Loucy (cell line): Measurements from ENCODE around the gene FXYD7.

Experiments
- EZH2phosphoT487 ChIP-seq: fragments of 200-600 bp; IDR thresholded peaks from 2 replicates; pipeline ENCODE4 v1.6.1; 2018; ENCODE audit warnings: antibody characterized with exemption, mild to moderate bottlenecking, moderate library complexity, borderline replicate concordance
- TF ChIP-seq, protein P1 (sequence below): fragments of 200-600 bp; sonication (generic); conservative IDR thresholded peaks from 2 replicates; pipeline ENCODE4 v1.5.1; 2014; ENCODE audit warnings: mild to moderate bottlenecking, antibody characterized with exemption, low read length

DNA sequence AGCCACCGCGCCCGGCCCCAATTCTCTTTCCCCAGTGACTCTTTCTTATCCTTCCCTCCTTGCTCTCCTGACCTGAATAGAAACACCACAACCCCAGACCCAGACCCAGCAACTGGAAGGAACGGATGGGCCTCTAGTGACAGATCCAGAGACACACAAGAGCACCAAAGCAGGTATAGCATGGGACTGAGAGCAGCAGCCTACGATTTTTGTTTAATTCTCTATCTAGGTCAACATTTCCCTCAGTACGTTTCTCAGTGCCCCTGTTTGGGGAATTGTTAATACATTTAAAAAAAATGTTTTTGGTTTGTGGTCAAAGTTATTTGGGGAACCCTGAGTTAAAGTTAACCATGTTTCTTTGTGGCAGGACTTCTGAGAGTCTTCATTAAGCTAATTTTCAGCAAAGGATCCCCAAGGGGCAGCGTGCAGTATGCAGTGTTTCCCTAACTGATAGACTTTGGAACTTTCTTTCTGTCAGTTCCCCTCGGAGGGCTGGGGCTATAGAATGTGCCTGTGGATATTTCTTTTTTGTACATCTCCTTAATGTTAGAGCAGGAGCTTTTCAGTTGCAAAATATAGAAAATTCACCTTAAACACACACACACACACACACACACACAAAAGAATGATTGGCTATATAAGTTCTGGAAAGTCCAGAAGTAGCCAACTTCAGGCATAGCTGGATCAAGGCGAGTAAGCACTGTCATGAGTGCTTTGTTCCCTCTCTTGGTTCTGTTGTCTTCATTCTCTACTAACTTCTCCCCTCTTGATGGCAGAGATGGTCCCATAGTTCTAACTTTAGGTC lies 17.8 kb downstream of the FXYD7 start:
- TF ChIP-seq, protein P1, sequence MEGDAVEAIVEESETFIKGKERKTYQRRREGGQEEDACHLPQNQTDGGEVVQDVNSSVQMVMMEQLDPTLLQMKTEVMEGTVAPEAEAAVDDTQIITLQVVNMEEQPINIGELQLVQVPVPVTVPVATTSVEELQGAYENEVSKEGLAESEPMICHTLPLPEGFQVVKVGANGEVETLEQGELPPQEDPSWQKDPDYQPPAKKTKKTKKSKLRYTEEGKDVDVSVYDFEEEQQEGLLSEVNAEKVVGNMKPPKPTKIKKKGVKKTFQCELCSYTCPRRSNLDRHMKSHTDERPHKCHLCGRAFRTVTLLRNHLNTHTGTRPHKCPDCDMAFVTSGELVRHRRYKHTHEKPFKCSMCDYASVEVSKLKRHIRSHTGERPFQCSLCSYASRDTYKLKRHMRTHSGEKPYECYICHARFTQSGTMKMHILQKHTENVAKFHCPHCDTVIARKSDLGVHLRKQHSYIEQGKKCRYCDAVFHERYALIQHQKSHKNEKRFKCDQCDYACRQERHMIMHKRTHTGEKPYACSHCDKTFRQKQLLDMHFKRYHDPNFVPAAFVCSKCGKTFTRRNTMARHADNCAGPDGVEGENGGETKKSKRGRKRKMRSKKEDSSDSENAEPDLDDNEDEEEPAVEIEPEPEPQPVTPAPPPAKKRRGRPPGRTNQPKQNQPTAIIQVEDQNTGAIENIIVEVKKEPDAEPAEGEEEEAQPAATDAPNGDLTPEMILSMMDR, result no peak
- TF ChIP-seq EZH2phosphoT487, result no peak
